Articular chondrocyte of knee joint (primary cell): ENCODE data around the gene SNRPD2. TPM values are rescaled to one million over a fixed set of nuclear protein-coding genes. Genes with fewer than 3 reads are reported as not detected.
A peak's percentile ranks its signal among the peaks of the same experiment; 100 is the strongest.

Experiments used
- small RNA-seq: library from RNA; depleted of rRNA; stranded (forward); fragments of <200 nt; gene quantifications from one replicate; pipeline ENCODE3, GENCODE V24; 2012
- total RNA-seq: library from RNA; depleted of rRNA; stranded (reverse); fragments of >200 nt; gene quantifications from 2 replicates; pipeline ENCODE4 v1.2.3, GENCODE V29; 2012

The SNRPD2 gene
- 206 and 232 TPM in 2 replicates for total RNA-seq

GRCh38 chr19:45691516-45692186, at the start of gene SNRPD2:
Gene SNRPD2, minus strand, starts transcription at chr19:45691953. Its CDS starts 65 bp downstream, at chr19:45691888.

GRCh38 chr19:45733160-45733810, 41.5 kb upstream of the SNRPD2 start, which contains the start of gene MEIOSIN:
Gene MEIOSIN, plus strand, starts transcription at chr19:45733439. Its CDS starts 1,938 bp downstream, at chr19:45735377.

GRCh38 chr19:45730368-45731288, 38.9 kb upstream of the SNRPD2 start, which contains the start of gene FBXO46:
Gene FBXO46, minus strand, starts transcription at chr19:45730896. Its CDS starts 17,401 bp downstream, at chr19:45713495.

GRCh38 chr19:45692187-45693105, 693 bp upstream of the SNRPD2 start, which contains the start of gene QPCTL:
Gene QPCTL, plus strand, starts transcription at chr19:45692666. Its CDS starts 38 bp downstream, at chr19:45692704.

GRCh38 chr19:45667620-45668341, 24.0 kb downstream of the SNRPD2 start, which contains the start of gene GIPR:
Gene GIPR, plus strand, starts transcription at chr19:45668221. Its CDS starts 1,300 bp downstream, at chr19:45669521.

GRCh38 chr19:45638930-45639729, 52.6 kb downstream of the SNRPD2 start, which contains the start of gene EML2:
Gene EML2, minus strand, starts transcription at chr19:45639397. Its CDS starts 21 bp downstream, at chr19:45639376.

Small RNA genes lying within 50 kb of the gene (small RNA-seq; reads per million reads assigned to genes)
- 17.6 reads per million, percentile 95 among the genes with 10 or more reads in this experiment for gene MIR642A
- gene RN7SL836P: not detected

Other genes with a start within 250 kb of the SNRPD2 start
- gene FOSB, start 224.0 kb downstream of the SNRPD2 start, total RNA-seq: 0.39 and 26.6 TPM in 2 replicates
- gene RTN2, start 194.9 kb downstream of the SNRPD2 start, total RNA-seq: 5.0 and 6.1 TPM in 2 replicates
- 0.43 and 0.52 TPM in 2 replicates for gene PPM1N, start 193.5 kb downstream of the SNRPD2 start, total RNA-seq
- gene VASP, start 184.5 kb downstream of the SNRPD2 start, total RNA-seq: 44.5 and 48.2 TPM in 2 replicates
- 6.3 and 7.5 TPM in 2 replicates for gene OPA3, start 107.2 kb downstream of the SNRPD2 start, total RNA-seq
- gene GPR4, start 89.7 kb downstream of the SNRPD2 start, total RNA-seq: under 0.01 TPM in 1 of 2 replicates, not detected in the other
- 12.7 and 19.8 TPM in 2 replicates for gene EML2, start 52.6 kb downstream of the SNRPD2 start, total RNA-seq
- 1.3 and 1.4 TPM in 2 replicates for gene GIPR, start 23.7 kb downstream of the SNRPD2 start, total RNA-seq
- gene QPCTL, start 713 bp upstream of the SNRPD2 start, total RNA-seq: 11.9 and 13.3 TPM in 2 replicates
- 5.5 and 5.6 TPM in 2 replicates for gene FBXO46, start 38.9 kb upstream of the SNRPD2 start, total RNA-seq
- gene MEIOSIN, start 41.5 kb upstream of the SNRPD2 start, total RNA-seq: not detected in 2 replicates
- 7.9 and 8.0 TPM in 2 replicates for gene SIX5, start 77.3 kb upstream of the SNRPD2 start, total RNA-seq
- 28.2 and 37.0 TPM in 2 replicates for gene DMPK, start 90.5 kb upstream of the SNRPD2 start, total RNA-seq
- 27.3 and 39.2 TPM in 2 replicates for gene DMWD, start 100.9 kb upstream of the SNRPD2 start, total RNA-seq
- 0.11 and 0.13 TPM in 2 replicates for gene RSPH6A, start 123.4 kb upstream of the SNRPD2 start, total RNA-seq
- gene SYMPK, start 171.2 kb upstream of the SNRPD2 start, total RNA-seq: 29.3 and 30.3 TPM in 2 replicates
- gene FOXA3, start 172.4 kb upstream of the SNRPD2 start, total RNA-seq: under 0.01 TPM in 1 of 2 replicates, not detected in the other
- gene IRF2BP1, start 194.2 kb upstream of the SNRPD2 start, total RNA-seq: 21.6 and 22.7 TPM in 2 replicates
- gene MYPOP, start 210.7 kb upstream of the SNRPD2 start, total RNA-seq: 1.3 and 1.8 TPM in 2 replicates
- gene NANOS2, start 222.8 kb upstream of the SNRPD2 start, total RNA-seq: not detected in 2 replicates